Skin epidermis (tissue), 12 donors: Measurements from ENCODE around the gene CMTM7.

ENCODE experiments used
- H3K27ac ChIP-seq, 21 experiments: fragments of 200-600 bp; sonication (generic) in 11 of 21; one replicate each; pipeline ENCODE4 v1.5.0; 2020; ENCODE audit warnings: mild to moderate bottlenecking in 3 of 21, inconsistent platforms in 2 of 21, moderate library complexity in 2 of 21
- H3K4me3 ChIP-seq, 7 experiments: fragments of 200-600 bp; sonication (generic) in 2 of 7; one replicate each; pipeline ENCODE4 v1.5.0; 2020; ENCODE audit warnings: inconsistent platforms in 2 of 7, mild to moderate bottlenecking in 2 of 7, moderate library complexity in 1 of 7

CMTM7 gene

GRCh38 chr3:32410367-32411246 lies 19.0 kb downstream of the CMTM7 start:
- H3K4me3 ChIP-seq = no peak overlapping the region
- peak overlapping the region in 7 of 21 experiments; percentile 21 to 63 (median 39) for H3K27ac ChIP-seq

GRCh38 chr3:32411442-32411841 lies 19.8 kb downstream of the CMTM7 start:
- Histone ChIP-seq H3K27ac (peak overlapping the region in 1 of 21 experiments; percentile 15), H3K4me3 (no peak overlapping the region)

DNA sequence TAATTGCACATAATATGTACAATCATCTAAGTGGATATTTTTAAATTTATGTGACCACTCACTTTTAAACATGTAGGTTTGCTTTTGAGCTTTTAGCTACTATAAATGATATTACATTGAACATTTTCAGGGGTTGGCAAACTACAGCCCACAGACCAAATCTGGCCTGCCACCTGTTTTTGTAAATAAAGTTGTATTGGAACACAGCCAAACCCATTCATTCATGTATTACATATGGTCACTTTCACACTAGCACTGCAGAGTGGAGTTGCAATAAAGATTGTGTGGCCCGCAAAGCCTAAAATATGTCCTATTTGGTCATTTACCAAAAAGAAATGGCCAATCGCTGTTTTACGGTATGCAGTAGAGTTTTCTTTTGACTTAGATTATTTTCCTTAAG lies 21.2 kb downstream of the CMTM7 start:
- no peak overlapping the region for H3K27ac ChIP-seq

DNA sequence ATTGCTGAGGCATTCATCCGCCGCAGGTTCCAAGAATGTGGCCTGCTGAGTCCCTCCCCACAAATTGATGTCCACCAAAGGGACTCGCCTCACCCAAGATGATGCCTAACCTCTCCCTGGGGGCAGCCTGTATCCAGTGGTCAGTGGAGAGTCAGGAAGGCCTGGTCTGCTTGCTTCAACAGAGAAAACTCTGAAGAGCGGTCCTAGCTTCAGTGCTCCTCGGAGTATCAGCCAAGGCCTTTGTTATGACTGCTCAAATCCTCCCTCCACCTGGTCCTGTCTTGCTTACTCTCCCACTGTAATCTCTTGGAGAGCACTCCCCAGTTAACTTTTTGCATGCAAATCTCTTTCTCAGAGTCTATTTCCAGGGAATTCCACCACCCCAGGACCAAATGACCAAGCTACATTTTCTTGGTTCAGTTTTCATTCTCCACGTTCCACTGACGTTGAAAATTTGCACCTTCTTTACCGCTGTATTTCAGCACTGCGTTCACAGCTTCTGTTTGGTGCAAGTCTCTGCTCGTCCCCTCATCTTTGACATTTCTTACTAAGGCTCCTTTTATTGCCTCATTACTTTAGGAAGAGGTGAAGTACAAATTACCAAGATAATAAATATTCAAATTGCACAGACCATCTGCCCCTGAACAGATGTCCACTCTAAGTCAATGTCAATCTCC lies 22.3 kb downstream of the CMTM7 start:
- Histone ChIP-seq H3K27ac (peak overlapping the region in 9 of 21 experiments; percentile 9 to 77 (median 52)), H3K4me3 (no peak overlapping the region)

More for the DNA sequence above, 21.2 kb downstream of the CMTM7 start:
- no peak overlapping the region for H3K4me3 ChIP-seq

DNA sequence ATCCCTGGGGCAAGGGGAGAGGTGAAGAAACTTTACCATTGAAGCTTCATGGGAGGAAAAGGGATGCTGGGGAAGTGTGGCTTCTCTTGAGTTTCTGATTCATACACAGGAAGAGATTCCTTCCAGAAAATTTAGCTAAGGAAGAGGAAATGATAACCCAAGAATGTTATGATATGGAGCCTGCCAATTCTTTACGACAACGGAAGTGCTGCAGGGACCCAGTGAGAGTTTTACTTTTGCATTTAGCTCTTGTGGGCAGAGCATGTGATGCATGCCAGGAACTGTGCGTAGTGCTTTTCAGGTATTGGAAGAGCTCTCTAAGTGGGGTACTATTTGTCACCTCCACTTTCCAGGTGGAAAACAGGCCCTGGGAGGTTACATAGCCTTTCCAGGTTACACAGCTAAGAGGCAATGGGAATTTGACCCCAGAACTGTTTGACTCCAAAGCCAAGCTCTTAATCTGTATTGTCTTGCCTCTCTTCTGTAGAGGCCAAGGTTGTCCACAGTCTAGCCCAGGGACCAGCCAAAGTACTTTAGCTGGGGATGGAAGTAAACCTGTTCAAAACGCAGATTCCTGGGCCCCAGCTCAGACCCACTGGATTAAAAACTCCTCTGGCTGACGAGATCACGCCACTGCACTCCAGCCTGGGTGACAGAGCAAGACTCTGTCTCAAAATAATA lies 23.0 kb downstream of the CMTM7 start:
- H3K27ac ChIP-seq = peak overlapping the region in 16 of 21 experiments; percentile 5 to 77 (median 52)
- no peak overlapping the region for H3K4me3 ChIP-seq

DNA sequence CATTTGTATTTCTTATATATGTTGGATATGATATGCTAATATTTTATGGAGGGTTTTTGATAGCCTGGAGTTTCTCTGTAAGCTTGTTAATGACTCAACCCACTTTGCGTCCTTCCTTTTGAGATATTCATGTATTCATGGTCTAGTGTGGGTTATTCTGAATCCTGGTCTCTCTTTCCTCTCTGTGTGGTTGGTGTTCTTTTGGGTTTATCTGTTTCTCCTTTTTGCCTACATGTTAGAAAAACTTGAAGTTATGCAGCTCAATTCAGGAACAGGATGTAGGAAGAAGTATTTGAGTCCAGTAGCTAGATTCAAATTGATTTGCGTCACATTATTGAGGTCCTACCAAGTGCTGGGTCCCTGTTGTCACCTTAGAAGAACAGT lies 28.1 kb downstream of the CMTM7 start:
- Histone ChIP-seq H3K4me3 (no peak overlapping the region), H3K27ac (peak overlapping the region in 19 of 21 experiments; percentile 10 to 84 (median 65))

GRCh38 chr3:32420126-32421038 lies 28.7 kb downstream of the CMTM7 start:
- peak overlapping the region; percentile 3 to 84 (median 53) for H3K27ac ChIP-seq
- no peak overlapping the region for H3K4me3 ChIP-seq

GRCh38 chr3:32421185-32421584 lies 29.5 kb downstream of the CMTM7 start:
- Histone ChIP-seq H3K4me3 (no peak overlapping the region), H3K27ac (peak overlapping the region in 19 of 21 experiments; percentile 3 to 84 (median 65))

- peak overlapping the region in 18 of 21 experiments; percentile 10 to 84 (median 66) for H3K27ac ChIP-seq
- H3K4me3 ChIP-seq = no peak overlapping the region
Observed at GRCh38 chr3:32421991-32422859, 30.6 kb downstream of the CMTM7 start.

- Histone ChIP-seq H3K27ac (peak overlapping the region in 11 of 21 experiments; percentile 8 to 81 (median 48)), H3K4me3 (no peak overlapping the region)
Observed at GRCh38 chr3:32422943-32423342, 31.3 kb downstream of the CMTM7 start.

DNA sequence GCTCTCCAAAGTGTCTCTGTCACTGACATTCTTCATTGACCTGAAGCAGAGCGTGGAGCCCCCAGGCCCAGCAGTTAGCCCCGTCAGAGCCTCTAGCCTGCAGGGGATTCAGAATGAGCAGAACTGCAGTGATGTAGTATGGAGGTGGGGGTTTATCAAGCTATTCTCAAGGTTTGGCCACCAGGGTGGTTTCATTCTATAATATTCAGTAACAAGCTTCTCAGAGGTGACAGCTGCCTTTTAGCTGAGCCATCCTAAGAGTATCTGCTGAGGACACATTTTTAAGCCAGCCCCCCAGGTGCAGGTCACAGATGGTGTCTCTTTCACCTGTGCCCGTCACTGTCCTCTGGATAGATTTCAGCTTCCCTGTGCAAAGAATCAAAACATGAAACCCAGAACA lies 31.9 kb downstream of the CMTM7 start:
- H3K27ac ChIP-seq = peak overlapping the region in 12 of 21 experiments; percentile 7 to 81 (median 40)
- no peak overlapping the region for H3K4me3 ChIP-seq

DNA sequence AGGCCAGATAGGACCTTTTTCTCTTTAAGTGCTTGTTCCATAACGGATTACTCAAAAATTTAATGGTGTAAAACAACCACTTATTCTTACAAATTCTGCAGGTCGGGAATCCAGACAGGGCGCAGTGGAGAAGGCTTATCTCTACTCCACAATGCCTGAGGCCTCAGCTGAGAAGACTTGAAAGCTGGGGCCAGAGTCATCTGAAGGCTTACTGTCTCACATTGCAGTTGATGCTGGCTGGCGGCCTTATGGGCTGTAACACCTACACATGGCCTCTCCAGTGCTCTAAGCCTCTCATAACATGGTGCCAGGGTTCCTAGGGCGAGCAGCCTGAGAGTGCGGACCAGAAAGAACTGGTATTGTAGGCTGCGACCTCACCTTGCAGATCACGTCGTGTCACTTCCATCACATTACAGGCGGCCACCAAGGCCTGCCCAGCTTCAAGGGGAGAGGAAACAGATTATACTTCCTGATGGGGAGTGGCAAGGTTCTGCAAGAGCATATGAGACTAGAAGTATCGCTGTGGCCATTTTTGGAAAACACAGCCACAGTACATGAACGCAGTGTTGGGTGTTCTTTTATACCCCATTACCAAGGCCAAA lies 32.4 kb downstream of the CMTM7 start:
- no peak overlapping the region for H3K4me3 ChIP-seq
- H3K27ac ChIP-seq = peak overlapping the region in 11 of 21 experiments; percentile 7 to 81 (median 42)

- Histone ChIP-seq H3K4me3 (no peak overlapping the region), H3K27ac (peak overlapping the region in 10 of 21 experiments; percentile 11 to 81 (median 50))
Observed at GRCh38 chr3:32424581-32425250, 33.1 kb downstream of the CMTM7 start.

DNA sequence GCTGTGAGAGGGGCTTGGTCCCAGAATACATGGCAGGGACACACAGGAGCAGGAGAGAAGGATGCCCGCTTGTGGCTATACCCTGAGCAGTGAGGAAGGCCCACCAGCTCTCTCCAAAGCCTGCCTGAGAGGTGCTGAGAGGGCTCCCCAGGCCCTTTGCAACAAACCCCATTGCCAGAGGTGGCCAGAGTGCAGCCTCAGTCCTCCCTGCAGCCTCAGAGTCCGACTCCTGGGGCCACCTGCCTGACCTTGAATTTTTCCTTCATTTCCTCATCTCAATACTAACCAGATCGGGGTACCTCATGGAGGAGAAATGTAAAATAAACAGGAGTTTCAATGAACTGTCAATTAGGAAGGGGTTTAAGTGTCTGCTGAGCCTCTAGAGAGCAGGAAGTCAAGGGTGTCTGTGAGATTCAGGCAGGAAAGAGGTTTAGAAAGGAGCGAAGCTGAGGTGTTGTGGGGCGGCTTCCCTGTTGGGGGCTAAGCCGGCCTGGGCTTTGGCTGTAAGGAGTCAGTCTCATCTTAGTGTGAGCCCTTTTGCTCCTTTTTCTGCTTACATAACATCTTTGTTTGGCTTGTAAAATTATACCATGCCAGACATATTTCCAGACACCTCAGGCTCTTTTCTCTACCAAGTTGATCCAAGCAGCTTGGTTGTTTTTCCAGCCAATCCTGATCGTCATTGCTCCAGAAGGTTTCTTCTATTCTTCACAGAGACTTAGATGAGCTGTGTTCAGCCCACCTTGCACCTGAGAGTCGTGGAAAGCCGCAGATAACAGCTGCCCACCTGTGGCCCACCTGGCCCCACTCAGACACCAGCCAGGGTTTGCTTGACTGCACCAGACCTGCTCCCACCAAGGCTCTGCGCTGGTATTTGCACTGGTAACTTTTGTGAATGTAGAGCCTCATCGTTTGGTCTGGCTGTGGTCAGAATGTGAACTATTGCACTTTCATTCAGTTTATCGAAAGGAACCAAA lies 36.7 kb downstream of the CMTM7 start:
- Histone ChIP-seq H3K4me3 (no peak overlapping the region), H3K27ac (peak overlapping the region in 13 of 21 experiments; percentile 11 to 81 (median 54))

DNA sequence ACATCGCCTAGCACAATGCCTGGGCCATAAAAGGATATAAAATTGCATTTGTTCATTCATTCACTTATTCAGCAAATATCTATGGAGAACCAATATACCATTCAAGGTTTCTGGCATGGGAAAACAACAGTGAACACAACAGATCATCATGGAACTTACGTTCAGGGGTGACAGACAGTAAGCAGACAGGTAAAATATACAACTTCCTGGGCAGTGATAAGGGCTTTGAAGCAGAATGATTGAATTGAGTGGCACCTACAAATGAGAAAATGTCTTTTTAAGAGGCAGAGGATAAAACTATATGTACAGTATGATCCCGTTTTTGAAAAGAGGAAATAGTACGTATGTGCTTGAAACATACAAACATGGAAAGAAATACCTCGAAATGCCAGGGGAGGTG lies 39.2 kb downstream of the CMTM7 start:
- H3K27ac ChIP-seq = peak overlapping the region in 3 of 21 experiments; percentile 71 to 85 (median 74)
- H3K4me3 ChIP-seq = no peak overlapping the region

DNA sequence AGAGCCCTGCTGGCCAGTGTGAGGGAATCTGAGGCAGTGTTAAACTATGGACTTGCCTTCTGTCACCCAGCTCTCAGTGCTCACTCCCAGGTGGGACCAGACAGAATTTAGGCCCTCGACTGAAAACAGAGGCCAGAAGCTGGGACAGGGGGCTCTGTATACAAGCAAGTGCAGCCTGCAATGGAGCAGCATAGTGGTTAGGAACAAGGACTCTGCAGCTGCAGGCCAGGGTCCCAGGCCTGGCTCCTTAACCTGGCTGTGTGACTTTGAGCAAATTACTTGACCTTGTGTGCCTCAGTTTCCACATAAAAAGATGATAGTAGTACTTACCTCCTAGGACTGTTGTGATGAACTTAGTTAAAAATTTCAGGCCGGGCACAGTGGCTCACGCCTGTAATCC lies 39.8 kb downstream of the CMTM7 start:
- Histone ChIP-seq H3K4me3 (no peak overlapping the region), H3K27ac (peak overlapping the region in 4 of 21 experiments; percentile 71 to 85 (median 74))
